ENCODE data around the gene HK3.
A peak's percentile ranks its signal among the peaks of the same experiment; 100 is the strongest.

Gene HK3

DNA sequence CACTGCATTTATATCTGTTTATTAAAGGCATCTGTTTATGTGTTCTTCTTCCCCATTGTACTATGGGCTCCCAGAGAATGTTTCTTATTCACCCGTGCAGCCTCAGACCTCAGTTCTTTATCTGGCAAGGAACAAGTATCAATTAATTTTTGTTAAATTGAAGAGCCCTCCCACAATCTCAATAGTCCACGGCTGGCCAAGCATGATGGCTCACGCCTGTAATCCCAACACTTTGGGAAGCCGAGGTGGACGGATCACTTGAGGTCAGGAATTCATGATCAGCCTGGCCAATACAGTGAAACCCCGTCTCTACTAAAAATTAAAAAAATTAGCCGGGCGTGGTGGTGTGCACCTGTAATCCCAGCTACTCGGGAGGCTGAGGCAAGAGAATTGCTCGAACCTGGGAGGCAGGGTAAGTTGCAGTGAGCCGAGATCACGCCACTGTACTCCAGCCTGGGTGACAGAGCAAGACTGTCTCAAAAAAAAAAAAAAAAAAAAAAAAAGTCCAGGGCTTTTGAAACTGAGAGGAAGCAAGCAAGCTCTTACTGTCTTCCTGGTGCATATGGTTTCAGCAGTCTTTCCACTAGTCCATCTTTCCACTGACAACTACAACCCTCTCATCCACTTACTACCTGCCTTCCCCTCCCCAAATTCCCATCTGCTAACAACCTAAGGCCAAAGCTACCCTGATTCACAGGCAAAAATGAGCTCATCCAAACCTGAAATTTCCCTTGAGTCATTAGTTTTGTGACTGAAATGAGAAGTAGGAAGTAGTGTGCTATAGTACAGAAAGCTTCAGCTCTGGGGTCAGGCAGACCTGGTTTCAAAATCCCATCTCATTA is 2.3 kb upstream of the HK3 start:
- peak; percentile 31 for DNase-seq

DNA sequence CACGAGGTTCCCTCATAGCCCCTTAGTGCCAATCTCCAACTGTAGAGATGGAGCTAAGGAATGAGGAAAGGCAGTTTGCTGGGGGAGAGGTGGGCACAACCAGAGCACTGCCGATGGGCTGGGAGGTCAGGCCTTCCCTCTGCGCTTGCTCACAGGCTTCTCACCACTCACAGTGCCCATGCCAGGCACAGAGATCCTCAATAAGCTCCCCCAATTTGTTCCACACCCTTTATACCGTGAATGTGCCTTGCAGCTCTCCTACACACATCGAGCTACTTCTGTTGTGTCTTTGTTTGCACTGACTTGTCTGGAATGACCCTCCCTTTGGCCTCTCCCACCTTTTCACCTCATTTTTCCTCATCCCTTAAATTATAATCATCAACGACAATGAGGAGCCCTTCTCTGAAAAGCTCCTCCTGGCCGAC is 1.6 kb upstream of the HK3 start:
- DNase-seq: no peak

DNA sequence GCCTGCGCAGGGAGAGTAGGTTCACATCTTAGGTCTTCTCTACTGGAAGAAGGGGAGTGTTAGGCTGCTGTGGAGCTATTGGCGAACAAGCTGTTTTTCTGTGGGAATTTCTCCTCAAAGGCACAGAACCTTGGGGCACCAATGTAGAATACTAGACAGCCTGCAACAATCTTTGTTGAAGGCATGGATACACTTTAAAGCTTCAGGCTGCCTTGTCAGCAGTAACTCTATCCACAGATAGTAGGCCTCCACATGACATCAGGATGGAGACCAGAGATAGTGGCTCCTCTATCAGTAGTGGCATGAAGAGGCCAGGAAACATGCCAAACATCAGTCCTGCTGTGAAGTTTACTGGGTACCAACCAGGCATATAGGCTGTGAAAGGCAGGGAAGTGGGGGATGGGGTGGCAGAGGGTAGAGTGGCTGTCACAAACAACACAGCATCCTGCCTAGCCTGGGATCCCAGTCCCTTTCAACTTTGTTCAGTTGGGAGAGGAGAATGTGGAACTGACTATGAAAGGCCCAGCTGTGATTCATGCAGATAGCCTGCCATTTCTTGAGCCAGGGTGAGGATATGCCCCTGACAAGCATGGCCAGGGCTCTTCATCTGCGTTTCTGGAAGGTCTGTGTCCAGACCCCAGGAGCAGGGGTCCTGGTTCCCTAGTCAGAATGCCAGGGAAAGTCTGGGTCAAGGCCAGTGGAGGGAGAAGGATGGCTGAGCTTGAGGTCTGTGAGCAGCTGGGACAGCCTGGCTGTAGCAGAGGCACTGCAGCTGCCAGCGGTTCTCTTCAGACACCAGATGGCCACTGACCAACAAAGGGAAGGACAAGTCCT is 1.0 kb upstream of the HK3 start:
- no peak for DNase-seq

DNA sequence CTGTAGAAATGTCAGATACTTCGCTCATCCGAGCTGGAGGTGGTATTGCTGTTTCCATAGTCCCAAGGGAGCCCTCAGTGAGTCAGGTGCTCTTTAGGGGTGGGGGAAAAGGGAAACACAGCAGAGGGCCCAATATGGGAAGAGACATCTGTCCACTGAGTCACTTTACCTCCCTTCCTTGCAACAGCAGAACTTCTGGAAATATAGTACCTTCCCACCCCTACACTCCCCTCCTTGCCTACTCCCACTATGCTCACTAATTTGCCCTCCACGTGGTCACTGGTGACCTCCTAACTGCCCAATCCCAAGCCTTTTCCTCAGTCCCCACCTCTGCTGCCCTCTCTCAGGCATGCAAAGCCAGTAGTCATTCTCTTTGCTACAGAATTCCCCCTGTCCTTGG is 1.9 kb downstream of the HK3 start:
- DNase-seq: no peak

DNA sequence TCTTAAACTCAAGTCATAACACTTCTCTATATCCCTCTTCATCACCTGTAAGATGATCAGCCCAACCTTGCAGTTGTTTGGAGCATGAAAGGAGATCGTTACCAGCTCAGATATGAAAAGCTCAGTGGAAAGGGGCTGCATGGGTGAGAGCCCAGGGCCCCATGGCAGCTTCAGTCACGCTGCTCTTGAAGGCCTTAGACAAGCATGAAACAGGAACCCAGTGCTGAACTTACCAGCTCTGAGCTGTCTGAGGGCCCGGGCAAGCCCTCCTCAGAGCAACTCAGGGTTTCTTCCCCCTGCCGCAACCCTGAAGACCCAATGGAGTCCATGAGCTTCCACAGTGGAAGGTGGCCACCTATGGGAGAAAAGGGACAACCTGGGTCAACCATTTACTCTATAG is 3.3 kb downstream of the HK3 start:
- DNase-seq: no peak

DNA sequence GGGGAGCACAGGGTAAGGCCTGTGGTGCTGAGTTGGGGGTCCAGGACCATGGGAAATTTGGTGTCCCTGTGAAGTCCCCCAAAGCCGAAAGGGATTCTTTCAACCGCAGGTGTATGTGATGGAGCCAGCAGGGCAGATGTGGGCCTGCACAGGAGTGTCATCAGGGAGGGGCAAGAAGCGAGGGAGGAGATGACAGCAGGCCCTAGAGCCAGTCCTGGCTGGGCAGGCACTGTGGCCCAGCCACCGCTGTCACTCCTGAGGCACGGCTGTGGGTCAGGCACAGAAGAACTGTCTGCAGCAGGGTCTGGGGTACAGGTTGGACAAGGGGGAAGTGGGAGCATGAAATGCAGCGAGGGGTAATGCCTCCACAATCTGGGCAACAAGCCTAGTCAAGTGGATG is 4.8 kb downstream of the HK3 start:
- no peak for DNase-seq

DNA sequence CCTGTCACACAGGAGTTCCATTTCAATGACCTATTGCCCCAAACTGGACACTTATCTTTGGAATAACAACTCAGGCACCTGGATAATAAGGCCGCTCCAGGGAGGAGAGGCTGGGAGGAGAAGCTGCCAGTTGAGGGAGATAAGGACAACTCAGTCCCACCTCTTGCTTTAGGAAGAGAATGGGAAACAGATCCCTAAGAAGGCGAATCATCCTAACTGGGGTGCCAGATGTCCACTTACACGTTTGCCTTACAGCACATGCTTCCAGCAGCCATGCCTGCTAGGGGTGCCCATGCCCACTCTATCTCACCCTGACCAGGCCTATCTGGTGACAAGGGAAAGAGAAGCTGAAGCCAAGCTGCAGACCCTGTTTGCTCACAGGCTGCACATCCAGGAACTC is 6.5 kb downstream of the HK3 start:
- no peak for DNase-seq

DNA sequence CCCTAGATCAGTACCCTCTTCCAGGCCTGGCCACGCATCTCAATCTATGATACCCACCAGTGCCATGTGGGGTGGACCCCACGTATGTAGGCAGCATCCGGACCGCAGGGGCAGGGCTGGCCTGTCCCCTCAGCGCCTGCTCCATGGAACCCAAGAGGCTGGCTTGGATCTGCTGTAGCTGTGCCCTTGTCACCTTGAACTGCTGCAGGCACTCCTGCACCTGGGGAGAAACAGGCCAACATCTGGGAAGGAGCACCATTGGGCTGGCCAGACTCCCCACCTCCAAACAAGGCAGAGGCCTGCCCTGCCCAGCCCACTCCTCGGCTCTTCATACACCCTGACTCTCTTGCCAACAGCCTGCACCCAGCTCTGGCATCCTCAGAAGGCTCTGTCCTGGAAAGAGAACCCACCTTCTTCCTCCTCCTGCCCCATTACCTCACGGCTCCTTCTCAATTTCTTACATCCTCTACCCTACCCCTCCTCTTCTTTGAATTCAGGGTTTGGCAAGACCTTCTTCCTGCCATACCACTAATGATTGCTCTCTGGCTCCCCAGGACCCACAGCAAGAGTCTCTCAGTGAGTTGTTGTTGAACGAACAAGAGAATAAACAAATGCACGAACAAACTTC is 7.7 kb downstream of the HK3 start:
- no peak for DNase-seq

DNA sequence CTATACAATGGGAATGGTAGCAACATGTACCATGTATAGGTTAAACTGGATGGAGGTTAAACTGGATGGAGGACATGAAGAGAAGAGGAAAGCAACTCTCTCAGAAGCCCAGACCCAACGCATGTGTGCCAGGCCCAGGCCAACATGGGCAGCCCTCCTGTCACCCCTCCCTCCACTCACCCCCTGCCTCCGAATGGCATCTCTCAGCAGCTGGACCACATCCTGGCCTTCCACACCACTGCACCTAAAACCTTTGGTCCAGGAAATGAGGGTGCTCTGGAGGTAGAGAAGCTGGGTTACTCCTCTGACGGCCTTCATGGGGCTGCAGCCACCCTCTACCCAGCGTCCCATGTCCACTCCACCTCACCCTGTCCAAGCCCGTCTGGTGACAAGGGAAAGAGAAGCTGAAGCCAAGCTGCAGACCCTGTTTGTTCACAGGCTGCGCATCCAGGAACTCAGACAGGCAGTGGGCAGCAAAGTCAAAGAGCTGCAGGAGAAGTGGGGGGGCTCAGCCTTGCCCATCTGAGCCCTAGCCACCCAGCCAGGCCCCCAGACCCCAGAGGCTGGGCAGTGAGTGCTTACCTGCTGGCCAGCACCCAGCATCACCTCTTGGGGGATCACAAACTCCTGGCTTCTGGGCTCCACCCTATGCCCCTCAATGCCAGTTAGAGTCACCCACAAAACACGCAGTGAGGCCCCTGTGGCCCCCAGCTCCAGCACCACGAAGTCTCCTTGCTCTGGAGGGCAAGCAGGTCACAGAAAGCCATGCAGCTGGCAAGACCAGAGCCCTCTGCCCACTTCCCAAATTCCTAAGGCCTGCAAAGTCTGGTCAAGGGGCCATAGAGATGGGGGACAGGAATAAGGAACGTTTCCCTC is 8.5 kb downstream of the HK3 start:
- DNase-seq: no peak

DNA sequence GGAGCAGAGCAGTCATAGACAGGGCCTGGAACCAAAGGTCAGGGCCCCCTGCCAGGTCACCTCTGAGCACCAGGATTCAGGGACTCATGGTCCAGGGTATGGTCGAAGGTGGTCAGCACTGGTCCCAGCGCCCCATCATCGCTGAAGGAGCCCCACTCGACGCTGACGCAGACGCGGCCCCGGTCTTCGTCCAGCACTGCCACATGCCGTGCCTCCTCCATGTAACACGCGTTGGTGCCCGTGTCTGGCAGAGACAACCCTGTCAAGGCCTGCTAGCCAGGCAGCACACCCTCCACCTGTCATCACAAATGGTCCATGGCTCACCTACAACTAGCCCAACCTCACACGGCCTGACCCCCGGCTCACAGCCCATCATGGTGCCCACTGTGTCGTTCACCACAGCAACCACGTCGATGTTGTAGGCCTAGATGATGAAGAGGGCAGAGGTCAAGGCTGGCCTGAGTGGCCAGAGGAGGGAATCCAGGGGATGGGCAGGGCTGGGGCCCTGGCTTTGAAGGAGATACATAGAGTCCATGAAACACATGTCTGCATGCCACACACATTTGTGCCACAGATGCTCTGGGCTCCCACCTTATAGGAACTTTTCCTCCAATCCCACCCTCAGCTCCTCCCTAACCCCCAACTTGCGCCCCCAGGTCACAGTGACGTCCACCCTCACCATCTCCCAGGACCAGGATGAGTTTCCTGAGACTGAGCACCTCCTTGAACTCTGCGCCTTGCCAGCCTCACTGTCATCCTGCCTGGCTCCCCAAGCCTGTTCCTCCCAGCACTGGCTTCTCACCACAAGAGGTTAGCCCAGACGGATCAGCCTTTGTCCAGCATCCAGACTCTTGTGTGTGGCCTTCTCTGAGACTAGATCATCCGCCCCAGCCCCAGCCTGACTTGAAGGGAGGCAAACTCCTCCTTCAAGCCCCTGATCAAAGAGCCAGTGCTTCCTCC is 9.5 kb downstream of the HK3 start:
- peak; percentile 0 for DNase-seq

DNA sequence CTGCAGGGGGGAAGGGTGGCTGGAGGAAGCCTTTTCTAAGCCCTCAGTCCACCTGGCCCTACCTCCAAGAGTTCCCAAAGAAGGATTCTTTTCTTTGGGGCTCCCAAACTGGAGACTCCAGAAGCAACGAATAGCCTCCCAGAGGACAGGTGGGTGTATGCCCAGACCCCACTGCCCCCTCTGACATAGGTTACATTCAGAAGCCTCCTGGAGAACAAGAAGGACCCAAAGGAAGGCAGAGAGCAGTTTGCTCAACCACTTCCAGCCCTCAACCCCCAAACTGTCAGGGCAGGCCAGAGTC is 10.3 kb downstream of the HK3 start:
- no peak for DNase-seq

DNA sequence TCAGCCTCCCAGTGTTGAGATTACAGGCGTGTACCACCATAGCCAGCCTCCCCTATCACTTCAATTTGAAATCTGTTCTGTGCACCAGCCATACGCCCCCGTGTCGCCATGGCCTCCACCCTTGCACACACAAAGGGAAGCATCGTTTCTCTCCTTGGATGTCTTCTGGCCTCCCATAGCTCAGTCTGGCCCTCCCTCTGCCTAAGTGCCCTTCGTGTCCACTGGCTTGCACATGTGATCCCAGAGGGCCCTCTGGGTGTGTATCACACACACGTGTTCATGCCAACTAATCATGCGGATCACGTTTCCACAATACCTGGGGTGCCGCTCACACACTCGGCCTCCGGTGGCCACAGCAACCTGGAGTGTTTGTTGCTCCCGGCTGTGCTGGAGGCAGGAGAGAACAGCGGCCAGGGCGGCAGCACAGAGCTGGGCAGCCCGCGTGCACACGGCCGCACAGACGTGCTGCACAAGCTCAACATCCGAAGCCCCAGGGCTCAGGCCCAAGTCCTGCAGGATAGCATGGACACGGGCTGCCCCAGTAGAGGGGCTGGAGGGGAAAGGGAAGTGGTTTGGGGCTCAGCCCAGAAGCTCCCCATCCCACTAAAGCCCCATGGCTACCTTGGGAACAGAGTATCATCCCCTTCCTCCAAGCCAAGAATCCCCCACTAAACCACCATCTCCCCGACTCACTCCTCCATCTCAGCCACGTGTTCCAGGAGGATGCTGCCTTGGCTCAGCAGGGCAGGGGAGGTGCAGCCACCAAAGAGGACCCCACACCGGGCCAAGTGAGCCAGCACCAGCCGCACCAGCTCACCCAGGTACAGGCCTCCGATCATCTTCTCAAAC is 10.9 kb downstream of the HK3 start:
- no peak for DNase-seq

DNA sequence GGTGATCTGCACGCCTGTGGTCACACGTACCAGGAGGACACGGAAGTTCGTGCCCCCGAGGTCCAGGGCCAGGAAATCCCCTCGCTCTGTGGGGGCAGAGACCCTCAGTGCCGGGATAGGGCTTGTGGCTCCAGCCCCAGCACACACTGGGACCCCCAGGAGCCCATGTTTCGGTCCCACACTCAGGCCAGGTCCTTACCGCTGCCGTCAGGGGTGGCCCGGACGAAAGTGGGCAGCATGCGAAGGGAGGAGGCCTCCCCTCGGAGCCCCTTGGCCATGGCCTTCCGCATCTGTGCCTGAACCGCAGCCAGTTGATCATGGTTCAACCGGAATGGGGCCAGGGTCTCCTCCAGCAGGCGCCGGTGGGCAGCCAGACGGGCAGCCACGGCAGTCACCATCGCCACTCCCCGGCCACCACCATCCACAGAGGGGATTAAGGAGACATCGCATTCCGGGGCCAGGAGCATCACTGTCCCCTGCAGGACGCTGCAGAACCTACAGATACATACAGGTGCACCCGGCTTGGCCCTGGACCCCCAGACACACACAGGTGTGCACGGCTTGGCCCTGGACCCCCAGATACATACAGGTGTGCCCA is 11.8 kb downstream of the HK3 start:
- no peak for DNase-seq

DNA sequence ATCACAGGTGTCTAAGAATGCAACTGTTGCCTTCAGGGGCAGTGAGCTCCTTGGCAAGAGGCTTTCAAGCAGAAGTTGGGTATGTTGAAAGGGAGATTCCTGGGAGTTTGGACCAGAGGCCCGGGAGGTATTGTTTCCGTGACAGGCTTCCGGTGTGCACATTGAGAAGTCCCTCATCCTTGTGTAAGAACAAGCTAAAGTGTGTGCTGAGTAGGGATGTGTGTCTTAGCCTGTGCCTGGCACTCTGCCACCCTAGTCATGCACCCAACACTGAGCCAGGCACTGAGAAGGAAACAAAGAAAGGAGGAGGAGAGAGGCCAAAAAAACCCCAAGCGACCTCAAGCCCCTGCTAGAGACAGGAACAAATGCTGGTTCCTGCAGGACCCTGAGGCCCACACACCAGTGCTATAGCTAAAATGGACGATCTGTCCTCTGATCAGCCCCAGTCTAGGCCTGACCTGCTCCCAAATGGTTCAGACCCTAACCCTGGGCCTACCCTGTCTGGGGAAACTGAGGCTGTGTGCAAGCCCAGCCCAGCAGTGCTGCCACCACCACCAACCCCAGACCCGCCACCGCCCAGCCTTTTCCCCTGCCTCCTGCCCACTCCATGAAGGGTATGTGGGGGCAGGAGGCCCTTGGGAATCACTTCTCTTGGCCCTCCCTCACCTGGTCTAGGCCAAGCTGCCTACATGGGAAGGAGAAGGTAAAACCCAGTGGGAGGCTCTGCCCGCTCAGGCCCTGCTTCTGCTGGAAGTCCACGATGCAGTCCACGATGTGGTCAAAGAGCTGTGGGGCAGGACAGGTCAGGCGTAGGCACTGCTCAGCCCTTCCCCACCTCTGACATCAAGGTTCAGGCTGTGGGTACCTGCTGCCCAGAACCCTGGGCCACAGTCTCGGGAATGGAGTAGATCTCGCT is 12.6 kb downstream of the HK3 start:
- DNase-seq: no peak

DNA sequence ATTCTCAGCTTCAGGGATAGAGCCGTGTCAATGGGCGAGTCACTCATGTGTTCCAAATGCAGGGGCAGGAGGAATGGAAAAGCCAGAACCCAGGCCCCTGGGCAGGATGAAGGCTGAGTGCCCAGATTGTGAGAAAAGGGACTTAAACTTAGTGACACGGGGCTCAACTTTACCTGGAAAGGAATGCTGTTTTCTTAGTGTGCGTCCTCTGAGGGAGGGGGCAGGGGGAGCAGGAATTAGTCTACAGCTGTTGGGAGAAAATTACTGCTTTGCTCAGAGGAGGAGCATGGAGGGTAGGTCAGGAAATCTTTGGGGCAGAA is 14.6 kb downstream of the HK3 start:
- DNase-seq: no peak

DNA sequence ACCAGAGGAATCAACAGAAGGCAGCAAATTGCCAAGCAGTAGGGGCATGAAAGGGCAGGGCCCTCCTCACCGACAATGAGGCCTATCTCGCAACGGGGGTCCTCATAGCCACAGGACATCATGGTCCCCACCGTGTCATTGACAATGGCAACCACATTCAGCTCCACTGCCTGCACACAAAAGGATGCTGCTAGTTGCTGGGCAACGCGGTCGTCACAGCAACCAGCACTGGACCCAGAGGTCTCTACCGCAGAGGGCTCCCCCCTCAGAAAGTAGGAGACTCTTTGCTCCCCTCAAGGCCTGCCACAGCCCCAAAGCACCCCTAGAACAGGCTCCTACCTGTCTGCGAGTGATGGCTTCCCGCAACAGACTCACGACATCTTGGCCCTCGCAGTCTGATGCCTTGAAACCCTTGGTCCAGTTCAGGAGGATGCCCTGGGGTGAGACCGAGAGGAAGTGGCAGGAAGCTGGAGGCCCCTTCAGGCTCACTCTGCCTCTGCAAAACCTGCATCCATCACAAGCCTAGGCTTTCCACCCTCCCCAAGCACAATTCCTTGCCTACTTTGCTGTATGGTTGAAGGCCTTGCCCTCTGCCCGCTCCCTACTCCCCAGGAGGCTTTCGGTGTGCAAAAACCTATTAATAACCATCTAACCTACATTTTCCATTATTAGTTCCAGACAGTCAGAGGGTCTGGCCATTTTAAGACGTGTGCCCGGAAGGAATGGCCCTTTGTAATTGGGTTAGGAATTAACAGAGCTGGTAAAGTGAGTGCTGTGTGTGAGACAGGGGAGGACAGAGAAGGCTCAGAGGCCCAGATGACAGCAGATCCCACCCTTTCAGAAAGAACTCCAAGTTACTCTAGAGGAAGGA is 15.2 kb downstream of the HK3 start:
- DNase-seq: no peak

DNA sequence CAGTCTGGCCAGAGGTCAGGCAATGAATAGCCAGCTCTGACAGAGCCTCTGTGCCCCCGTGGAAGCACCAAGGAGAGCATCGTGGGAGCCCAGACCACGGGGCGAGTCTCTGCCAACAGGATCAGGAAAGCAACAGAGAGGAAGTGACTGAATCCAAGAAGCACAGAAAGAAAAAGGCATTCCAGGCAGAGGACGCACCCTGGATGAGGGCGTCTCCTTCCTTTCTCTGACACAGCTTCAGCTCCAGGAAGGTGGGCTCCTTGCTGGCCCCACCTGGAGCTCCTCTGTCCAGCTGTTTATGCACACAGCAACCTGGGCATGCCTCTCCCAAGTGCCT is 16.6 kb downstream of the HK3 start:
- DNase-seq: no peak

DNA sequence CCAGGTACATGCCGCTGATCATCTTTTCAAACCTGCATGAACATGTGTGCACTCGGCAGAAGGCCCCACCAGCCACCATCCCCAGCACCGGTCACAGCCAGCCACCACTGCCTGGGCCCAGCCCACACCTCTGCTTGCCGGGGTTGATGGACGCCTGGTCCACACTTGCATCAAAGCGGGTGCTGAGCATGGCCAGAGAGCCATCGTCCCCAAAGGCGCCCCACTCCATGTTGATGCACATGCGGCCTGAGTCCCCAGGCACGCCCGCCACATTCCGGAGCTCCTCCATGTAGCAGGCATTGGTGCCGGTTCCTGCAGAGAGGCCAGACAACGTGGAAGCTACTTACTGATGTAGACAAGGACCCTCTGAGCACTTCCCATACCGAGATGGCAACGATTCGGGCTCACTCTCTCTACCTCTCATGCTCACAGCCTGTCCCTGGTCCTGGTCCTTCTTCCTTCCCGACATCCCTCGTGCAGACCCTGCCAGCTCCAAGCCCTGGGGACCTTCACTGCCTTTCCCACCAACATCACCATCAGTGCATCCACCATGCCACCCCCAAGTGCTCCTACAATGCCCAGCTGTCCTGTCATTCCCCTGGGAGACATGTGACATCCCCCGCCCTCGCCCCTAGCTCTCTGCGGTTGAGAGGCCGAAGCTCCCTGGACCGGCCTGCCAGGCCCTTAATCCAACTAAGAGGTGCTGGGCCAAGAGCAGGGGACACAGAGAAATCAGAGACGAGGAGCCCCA is 17.2 kb downstream of the HK3 start:
- DNase-seq: no peak
